ENCODE measurements around the gene REEP6. TPM values are rescaled to one million over a fixed set of nuclear protein-coding genes. Genes with fewer than 3 reads are reported as not detected.

Gene REEP6
- total and polyA plus RNA-seq, 2 donors (not counting 3 experiments of a cell fraction or from before 2014, with no cell fraction given), result 1.3 to 1.5 TPM

DNA sequence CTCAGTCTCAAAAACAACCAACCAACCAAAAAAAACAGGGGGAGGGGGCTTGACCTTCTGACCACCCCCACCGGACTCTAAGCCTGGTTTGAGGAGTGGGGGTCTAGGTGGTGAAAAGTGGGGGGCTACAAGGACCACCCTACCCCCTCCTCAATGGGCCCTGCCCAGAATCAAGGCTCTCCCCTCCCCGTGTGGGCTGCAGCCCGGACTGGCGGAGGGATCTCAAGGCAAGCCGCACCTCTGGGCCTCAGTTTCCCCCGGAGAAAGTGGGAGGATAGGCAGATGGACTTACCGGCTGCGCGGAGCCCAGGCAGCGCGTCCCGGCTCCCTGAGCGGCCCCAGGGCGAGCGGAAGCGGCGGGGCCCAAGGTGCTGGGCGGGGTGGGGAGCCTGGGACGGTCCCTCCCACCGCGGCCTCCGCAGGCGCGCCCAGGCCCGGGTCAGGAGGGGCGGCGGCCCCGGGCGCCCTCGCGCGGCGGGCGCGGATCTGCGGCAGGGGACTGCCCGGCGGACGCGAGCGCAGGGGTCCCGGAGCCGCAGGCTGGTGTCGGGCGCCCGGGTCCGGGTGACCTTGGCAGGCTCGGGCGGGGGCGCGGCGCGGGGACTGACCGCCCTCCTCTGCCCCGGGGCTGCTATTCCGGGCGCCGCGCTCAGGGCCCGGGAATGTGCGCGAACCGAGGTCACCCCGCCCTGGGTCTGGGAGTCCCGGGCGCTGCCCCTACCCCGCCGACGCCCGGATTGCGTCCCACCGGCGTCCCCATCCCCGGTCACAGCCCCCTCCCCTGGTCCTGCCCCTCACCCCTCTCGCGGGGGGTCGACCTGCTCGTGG, 21.9 kb downstream of the REEP6 start, which contains the start of gene ADAMTSL5:
Gene ADAMTSL5, minus strand, starts transcription at position 349 of the 828 bp plus-strand sequence. CDS start 2,076 bp downstream, outside the sequence.
- DNase-seq (ENCODE audit: low read depth, low spot score), result no peak
- Histone ChIP-seq H3K4me2 (ENCODE audit: insufficient read depth, low read length) (no peak within 1 kb of the TSS), H3K79me2 (ENCODE audit: control insufficient read depth, insufficient read depth, low read length) (no peaks in the 10 kb centered on the region), H3K4me3 (replicated peaks in 1 of 3; ENCODE audit: insufficient read depth in 1 of 3, low read depth in 1 of 3, low read length in 3 of 3) (peak within 1 kb of the TSS in 1 of 3 experiments; percentile 4), H2AFZ (ENCODE audit: low read depth, low read length) (no peak within 1 kb of the TSS), H3K4me1 (ENCODE audit: control insufficient read depth, extremely low read depth, insufficient read depth, low read length) (no peaks in the 10 kb centered on the region), H3K36me3 (ENCODE audit: control insufficient read depth in 2 of 2, extremely low read depth in 1 of 2, insufficient read depth in 2 of 2, low read length in 2 of 2) (no peaks in the 10 kb centered on the region), H3K9ac (replicated peaks; ENCODE audit: extremely low read depth, insufficient read depth, low read length) (no peak within 1 kb of the TSS), H3K9me3 (replicated peaks; ENCODE audit: control insufficient read depth, insufficient read depth, low read length) (no peaks in the 10 kb centered on the region), H4K20me1 (replicated peaks; ENCODE audit: control insufficient read depth, extremely low read depth, insufficient read depth, low read length) (no peaks in the 10 kb centered on the region), H3K27ac (ENCODE audit: insufficient read depth, low read depth, low read length) (no peak within 1 kb of the TSS), H3K27me3 (ENCODE audit: control insufficient read depth in 2 of 2, insufficient read depth in 2 of 2, low read length in 2 of 2) (peaks cover 5 to 8% of the 10 kb centered on the region in 2 experiments), H3K9me1 (replicated peaks; ENCODE audit: control insufficient read depth, extremely low read depth, insufficient read depth, low read length) (no peaks in the 10 kb centered on the region)
- no TSS peak for BruUV-seq (replicated peaks)
- no peak for TF ChIP-seq POLR2AphosphoS5 (IDR thresholded peaks at IDR 0.05; ENCODE audit: insufficient read depth, low read depth, low read length)
- TF ChIP-seq FOS (IDR thresholded peaks at IDR 0.05; ENCODE audit: borderline replicate concordance, insufficient read depth, low read length), result no peak
- TF ChIP-seq GATA2 (IDR thresholded peaks at IDR 0.05; ENCODE audit: insufficient read depth, insufficient read length, low read depth, low read length), result no peak
- TF ChIP-seq POLR2A (IDR thresholded peaks at IDR 0.05; ENCODE audit: low read depth, low read length), result no peak
- no peak for TF ChIP-seq MYC (IDR thresholded peaks at IDR 0.05; ENCODE audit: low read depth, low read length)
- TF ChIP-seq, protein P1, sequence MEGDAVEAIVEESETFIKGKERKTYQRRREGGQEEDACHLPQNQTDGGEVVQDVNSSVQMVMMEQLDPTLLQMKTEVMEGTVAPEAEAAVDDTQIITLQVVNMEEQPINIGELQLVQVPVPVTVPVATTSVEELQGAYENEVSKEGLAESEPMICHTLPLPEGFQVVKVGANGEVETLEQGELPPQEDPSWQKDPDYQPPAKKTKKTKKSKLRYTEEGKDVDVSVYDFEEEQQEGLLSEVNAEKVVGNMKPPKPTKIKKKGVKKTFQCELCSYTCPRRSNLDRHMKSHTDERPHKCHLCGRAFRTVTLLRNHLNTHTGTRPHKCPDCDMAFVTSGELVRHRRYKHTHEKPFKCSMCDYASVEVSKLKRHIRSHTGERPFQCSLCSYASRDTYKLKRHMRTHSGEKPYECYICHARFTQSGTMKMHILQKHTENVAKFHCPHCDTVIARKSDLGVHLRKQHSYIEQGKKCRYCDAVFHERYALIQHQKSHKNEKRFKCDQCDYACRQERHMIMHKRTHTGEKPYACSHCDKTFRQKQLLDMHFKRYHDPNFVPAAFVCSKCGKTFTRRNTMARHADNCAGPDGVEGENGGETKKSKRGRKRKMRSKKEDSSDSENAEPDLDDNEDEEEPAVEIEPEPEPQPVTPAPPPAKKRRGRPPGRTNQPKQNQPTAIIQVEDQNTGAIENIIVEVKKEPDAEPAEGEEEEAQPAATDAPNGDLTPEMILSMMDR (IDR thresholded peaks at IDR 0.05; ENCODE audit: extremely low read depth in 1 of 2, insufficient read depth in 1 of 2, low read depth in 1 of 2, low read length in 2 of 2), result no peak
- no peak for TF ChIP-seq EZH2 (IDR thresholded peaks at IDR 0.05; ENCODE audit: borderline replicate concordance, low read depth, low read length, severe bottlenecking)
- TF ChIP-seq JUN (IDR thresholded peaks at IDR 0.05; ENCODE audit: borderline replicate concordance, insufficient read depth, insufficient read length, low read depth), result no peak
- TF ChIP-seq MAX (IDR thresholded peaks at IDR 0.05; ENCODE audit: insufficient read depth, insufficient read length), result no peak
- ChIA-PET CTCF (interaction anchor here (0.8 kb wide), 1 partner anchor 47 kb away, joined by 3 read pairs; no protein-coding TSS in a partner anchor), POLR2A (no interaction called here)
- FAIRE-seq, result no peak
- dilution Hi-C loops (cut with MboI; ENCODE audit: extremely low pct_ligation_motif_present, low sequenced_read_pairs), result no loop called here
- intact Hi-C loops (cut with micrococcal nuclease), result loop anchor here (5.0 kb wide), 1 partner anchor 231 kb away; no protein-coding TSS in a partner anchor
